Aorta (tissue), 5 donors: ENCODE data around the gene TRPM2. TPM values are rescaled to one million over a fixed set of nuclear protein-coding genes. Genes with fewer than 3 reads are reported as not detected.
A peak's percentile ranks its signal among the peaks of the same experiment; 100 is the strongest.

Experiments used
- ATAC-seq: fragments of 200-7000 bp; cut with Tn5 transposase; one replicate; pipeline ENCODE4 v1.9.1; 2022; ENCODE audit warnings: moderate library complexity; ENCODE audit not compliant: low FRiP score
- DNase-seq, 2 donors: peaks; one replicate each; pipeline ENCODE4 v3.0.0-alpha.2; 2020
- H3K27ac ChIP-seq, 2 donors: one replicate each; pipeline ENCODE4 v1.5.1; 2013; ENCODE audit warnings: low read length in 2 of 2, mild to moderate bottlenecking in 2 of 2, moderate library complexity in 2 of 2, control low read depth in 1 of 2, inconsistent platforms in 1 of 2, low read depth in 1 of 2
- H3K27me3 ChIP-seq, 2 donors: one replicate each; pipeline ENCODE4 v1.6.1; 2013; ENCODE audit warnings: control low read depth in 1 of 2, low read length in 1 of 2, mild to moderate bottlenecking in 1 of 2, moderate library complexity in 1 of 2; ENCODE audit not compliant: insufficient read depth in 2 of 2, control insufficient read depth in 1 of 2
- H3K36me3 ChIP-seq, 2 donors: one replicate each; pipeline ENCODE4 v1.6.1; 2013; ENCODE audit warnings: control low read depth in 1 of 2, low read length in 1 of 2, mild to moderate bottlenecking in 1 of 2; ENCODE audit not compliant: insufficient read depth in 2 of 2, control insufficient read depth in 1 of 2
- H3K4me1 ChIP-seq, 2 donors: one replicate each; pipeline ENCODE4 v1.6.1; 2013; ENCODE audit warnings: low read length in 2 of 2, control low read depth in 1 of 2, mild to moderate bottlenecking in 1 of 2, moderate library complexity in 1 of 2; ENCODE audit not compliant: insufficient read depth in 2 of 2, control insufficient read depth in 1 of 2
- H3K4me3 ChIP-seq, 2 donors: one replicate each; pipeline ENCODE4 v1.5.1; 2013; ENCODE audit warnings: low read length in 2 of 2, control low read depth in 1 of 2, mild to moderate bottlenecking in 1 of 2
- H3K9me3 ChIP-seq: one replicate; pipeline ENCODE4 v1.6.1; 2013; ENCODE audit warnings: mild to moderate bottlenecking, low read length; ENCODE audit not compliant: control insufficient read depth
- WGBS, 2 donors: extraction: QIAGEN DNeasy Blood & Tissue Kit; methylation state at CpG; one replicate each; pipeline ENCODE4 v1.1.7; 2013; 5-methylcytosine and 5-hydroxymethylcytosine counted together
- intact Hi-C, 2 donors: fragments of 100-400 bp; cut with DNase I; formaldehyde crosslinking; loops; one replicate each; pipeline versions ENCODE4 v1.14.2 to v1.15.0; 2022
- polyA plus RNA-seq, 2 donors: library from polyadenylated mRNA; stranded (reverse); fragments of 200-250 nt; gene quantifications; one replicate each; pipeline ENCODE4 v1.2.3, GENCODE V29; 2013
- total RNA-seq, 2 donors: library from RNA; stranded (reverse); fragmentation: NEBNext Ultra II Directional; extraction: Animal tissue kit (Norgen Biotek cat#: 25700); gene quantifications; one replicate each; pipeline ENCODE4 v1.2.1, GENCODE V29; 2021
- donor health status: healthy with polysubstance abuse.
- donor health status: Bipolar disorder and iron deficiency.
- donor health status: DM: no; HTN: no; CAD: no.
- donor health status: DM: no; HTN: no; CAD: no.
- donor health status: DM: yes; HTN: yes; CAD: no.

The TRPM2 gene
- total and polyA plus RNA-seq, 4 donors = 2.2 to 15.8 (median 5.9) TPM

- no peaks in the 10 kb centered on the region for H3K9me3 ChIP-seq
- WGBS, 2 donors = 91 to 92% methylated on average over 28 of the region's 28 CpGs
Measured at GRCh38 chr21:44434936-44435635, 81.7 kb downstream of the TRPM2 start.

DNA sequence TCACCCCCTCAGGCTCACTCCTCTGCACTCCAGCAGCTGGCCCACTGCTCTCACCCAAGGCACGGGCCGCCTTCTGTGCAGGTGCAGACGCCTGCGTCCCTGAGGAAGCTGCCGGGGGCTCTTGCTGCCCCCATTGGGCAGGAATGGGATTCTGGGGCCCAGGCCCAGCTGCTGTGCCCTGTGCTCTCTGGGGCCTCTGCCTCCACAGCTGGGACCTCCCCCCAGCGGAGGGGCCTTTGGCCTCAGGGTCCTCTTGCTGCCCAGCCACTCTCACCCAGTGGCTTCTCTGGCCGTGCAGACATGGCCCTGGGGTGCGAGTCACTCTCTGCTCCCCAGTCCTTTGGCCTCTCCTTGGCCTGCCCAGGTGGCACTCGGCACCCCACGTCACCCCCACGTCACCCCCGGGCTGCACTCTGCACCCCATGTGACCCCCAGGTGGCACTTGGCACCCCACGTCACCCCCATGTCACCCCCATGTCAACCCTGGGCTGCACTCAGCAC lies 82.7 kb downstream of the TRPM2 start:
- H3K4me1 ChIP-seq = no peaks in the 10 kb centered on the region
- WGBS, 2 donors = 93 to 95% methylated on average over 13 of the region's 13 CpGs
- H3K36me3 ChIP-seq = no peaks in the 10 kb centered on the region
- H3K9me3 ChIP-seq = no peaks in the 10 kb centered on the region
- no peaks in the 10 kb centered on the region for H3K27me3 ChIP-seq
- intact Hi-C loops = no loop called here
- H3K4me3 ChIP-seq = no peak overlapping the region
- DNase-seq (peak; percentile 37 to 46), ATAC-seq (no peak)
- no peak overlapping the region for H3K27ac ChIP-seq

More at GRCh38 chr21:44434936-44435635, 81.7 kb downstream of the TRPM2 start:
- H3K27ac ChIP-seq = no peak overlapping the region
- no peaks in the 10 kb centered on the region for H3K36me3 ChIP-seq
- no peaks in the 10 kb centered on the region for H3K4me1 ChIP-seq
- intact Hi-C loops = no loop called here
- H3K27me3 ChIP-seq = no peaks in the 10 kb centered on the region
- ATAC-seq = no peak
- peak; percentile 46 to 62 for DNase-seq
- H3K4me3 ChIP-seq = no peak overlapping the region

DNA sequence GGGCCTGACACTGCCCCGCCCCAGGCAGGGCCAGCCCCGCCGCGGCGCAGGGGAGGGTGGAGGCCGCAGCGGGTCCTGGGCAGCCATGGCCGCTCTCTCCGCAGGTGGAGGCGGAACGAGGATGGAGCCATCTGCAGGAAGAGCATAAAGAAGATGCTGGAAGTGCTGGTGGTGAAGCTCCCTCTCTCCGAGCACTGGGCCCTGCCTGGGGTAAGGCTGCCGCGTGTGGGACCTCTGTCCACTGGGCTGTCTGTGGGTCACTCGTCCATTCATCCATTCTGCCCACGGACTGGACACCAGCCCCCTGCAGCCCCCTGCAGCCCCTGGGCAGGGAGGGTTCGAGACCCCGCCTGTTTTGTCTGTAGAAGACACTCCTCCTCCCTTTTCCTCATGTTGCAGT lies 83.5 kb downstream of the TRPM2 start:
- intact Hi-C loops = no loop called here
- ATAC-seq (no peak), DNase-seq (peak; percentile 8 to 53)
- Histone ChIP-seq H3K9me3 (no peaks in the 10 kb centered on the region), H3K27ac (no peak overlapping the region), H3K27me3 (no peaks in the 10 kb centered on the region), H3K4me1 (no peaks in the 10 kb centered on the region), H3K36me3 (no peaks in the 10 kb centered on the region), H3K4me3 (no peak overlapping the region)
- WGBS, 2 donors = 94 to 96% methylated on average over 18 of the region's 18 CpGs

DNA sequence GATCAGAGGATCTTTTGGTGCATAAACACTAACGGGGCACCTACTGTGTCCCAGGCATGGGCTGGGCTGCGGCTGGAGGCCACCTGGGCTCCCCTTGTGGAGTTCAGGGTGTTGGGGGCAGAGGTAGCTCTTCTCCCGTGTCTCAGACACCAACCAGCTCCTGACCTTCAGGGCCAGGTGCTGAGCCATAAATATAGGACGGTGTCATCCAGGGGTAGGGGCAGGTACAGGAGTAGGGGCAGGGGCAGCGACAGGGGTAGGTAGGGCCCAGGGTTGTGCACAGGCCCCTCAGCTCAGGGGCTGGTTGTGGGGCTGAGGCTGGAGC lies 83.9 kb downstream of the TRPM2 start:
- 94 to 97% methylated on average over 5 of the region's 5 CpGs for WGBS, 2 donors
- DNase-seq (peak; percentile 28 to 43), ATAC-seq (no peak)
- no peaks in the 10 kb centered on the region for H3K36me3 ChIP-seq
- no peak overlapping the region for H3K27ac ChIP-seq
- no peak overlapping the region for H3K4me3 ChIP-seq
- H3K27me3 ChIP-seq = no peaks in the 10 kb centered on the region
- intact Hi-C loops = no loop called here
- no peaks in the 10 kb centered on the region for H3K9me3 ChIP-seq
- no peaks in the 10 kb centered on the region for H3K4me1 ChIP-seq

- Histone ChIP-seq H3K27me3 (no peaks in the 10 kb centered on the region), H3K4me3 (no peak overlapping the region), H3K9me3 (no peaks in the 10 kb centered on the region), H3K4me1 (no peaks in the 10 kb centered on the region), H3K27ac (no peak overlapping the region), H3K36me3 (no peaks in the 10 kb centered on the region)
- 86 to 91% methylated on average over 19 of the region's 19 CpGs for WGBS, 2 donors
- intact Hi-C loops = no loop called here
- DNase-seq (peak; percentile 35 to 64), ATAC-seq (no peak)
Measured at GRCh38 chr21:44437696-44438431, 84.4 kb downstream of the TRPM2 start.

- no peaks in the 10 kb centered on the region for H3K27me3 ChIP-seq
- no peaks in the 10 kb centered on the region for H3K36me3 ChIP-seq
- intact Hi-C loops = no loop called here
- H3K27ac ChIP-seq = no peak overlapping the region
- DNase-seq = peak; percentile 51 to 74
- no peaks in the 10 kb centered on the region for H3K4me1 ChIP-seq
- H3K9me3 ChIP-seq = no peaks in the 10 kb centered on the region
- no peak overlapping the region for H3K4me3 ChIP-seq
- WGBS, 2 donors = 8 to 11% methylated on average over 25 to 34 of the region's 34 CpGs
- peak; percentile 35 for ATAC-seq
Measured at GRCh38 chr21:44438531-44439210, 85.2 kb downstream of the TRPM2 start.

DNA sequence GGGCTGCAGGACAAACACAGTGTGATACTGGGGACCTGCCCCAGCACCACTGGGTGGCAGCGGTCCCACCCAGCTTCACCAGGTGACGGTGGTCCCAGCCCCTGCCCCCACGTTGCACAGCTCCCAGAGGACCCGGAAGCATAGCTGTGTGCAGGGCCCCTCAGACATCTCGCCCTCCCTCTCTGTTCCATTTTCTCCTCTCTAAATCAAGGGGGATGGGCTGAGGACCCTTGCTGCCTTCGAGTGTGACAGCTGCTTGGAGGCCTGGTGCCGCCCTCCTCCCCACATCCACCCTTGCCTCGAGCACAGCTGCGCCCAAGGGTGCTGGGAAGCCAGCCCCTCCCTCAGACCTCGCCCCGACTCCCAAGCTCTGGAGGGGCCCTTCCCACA lies 85.8 kb downstream of the TRPM2 start:
- intact Hi-C loops = no loop called here
- 84 to 85% methylated on average over 11 of the region's 11 CpGs for WGBS, 2 donors
- Histone ChIP-seq H3K36me3 (no peaks in the 10 kb centered on the region), H3K27me3 (no peaks in the 10 kb centered on the region), H3K9me3 (no peaks in the 10 kb centered on the region), H3K4me3 (no peak overlapping the region), H3K27ac (no peak overlapping the region), H3K4me1 (no peaks in the 10 kb centered on the region)
- no peak for ATAC-seq
- peak; percentile 38 to 51 for DNase-seq

GRCh38 chr21:44440241-44441040 lies 87.0 kb downstream of the TRPM2 start:
- 91 to 95% methylated on average over 31 to 32 of the region's 33 CpGs for WGBS, 2 donors

More at GRCh38 chr21:44440241-44441040, 87.0 kb downstream of the TRPM2 start:
- no peaks in the 10 kb centered on the region for H3K27me3 ChIP-seq
- no peak overlapping the region for H3K4me3 ChIP-seq
- no peaks in the 10 kb centered on the region for H3K36me3 ChIP-seq
- DNase-seq (peak; percentile 50 to 70), ATAC-seq (no peak)
- no peaks in the 10 kb centered on the region for H3K9me3 ChIP-seq
- no peak overlapping the region for H3K27ac ChIP-seq
- no peaks in the 10 kb centered on the region for H3K4me1 ChIP-seq
- intact Hi-C loops = no loop called here
